ENCODE measurements around the gene DCUN1D3.
"Not testable (repeated sequence)": the region's sequence is repeated elsewhere in the genome, so short reads cannot be mapped to it uniquely, and the experiment has no call there.

DCUN1D3 gene

DNA sequence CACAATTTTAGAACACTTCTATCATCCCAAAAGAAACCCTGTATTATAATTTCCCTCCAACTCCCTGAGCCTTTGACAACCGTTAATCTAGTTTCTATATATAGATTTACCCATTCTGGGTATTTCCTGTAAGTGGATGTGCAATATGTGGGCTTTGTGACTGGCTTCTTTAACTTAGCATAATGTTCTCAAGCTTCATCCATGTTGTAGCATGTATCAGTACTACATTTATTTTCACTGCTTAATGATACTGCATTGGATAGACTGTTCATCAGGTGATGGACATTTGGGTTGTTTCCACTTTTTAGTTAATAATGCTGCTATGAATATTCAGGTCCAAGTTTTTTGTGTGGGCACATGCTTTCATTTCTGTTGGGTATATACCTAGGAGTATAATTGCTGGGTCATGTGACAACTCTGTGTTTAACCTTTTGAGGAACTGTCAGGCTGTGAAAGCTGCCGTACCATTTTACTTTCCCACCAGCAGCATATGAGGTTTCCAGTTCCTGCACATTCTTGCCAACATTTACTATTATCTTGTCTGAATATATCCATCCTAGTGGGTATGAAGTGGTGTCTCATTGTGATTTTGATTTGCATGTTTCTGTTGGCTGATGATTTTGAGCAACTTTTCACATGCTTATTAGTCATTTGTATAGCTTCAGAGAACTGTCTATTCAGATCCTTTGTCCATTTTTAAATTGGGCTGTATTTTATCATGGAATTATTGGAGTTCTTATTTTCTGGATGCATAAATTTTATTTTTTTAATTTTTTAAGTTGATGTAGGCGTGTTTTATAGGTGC is 77.4 kb downstream of the DCUN1D3 start:
- H3K4me1 ChIP-seq (ENCODE audit: control insufficient read depth, insufficient read depth, low read length): no peaks in the 10 kb centered on the region
- no peaks in the 10 kb centered on the region for H3K9me3 ChIP-seq (ENCODE audit: control insufficient read depth, insufficient read depth, low read length)
- H3K4me3 ChIP-seq (ENCODE audit: low read depth, low read length): no peak overlapping the region
- no peak overlapping the region for H3K27ac ChIP-seq (ENCODE audit: low read depth, low read length)
- no peaks in the 10 kb centered on the region for H3K27me3 ChIP-seq (ENCODE audit: control insufficient read depth, insufficient read depth, low read length)
- H3K36me3 ChIP-seq (ENCODE audit: control insufficient read depth, insufficient read depth, low read length): peaks cover 59% of the 10 kb centered on the region
- no peak overlapping the region for H3K9ac ChIP-seq (ENCODE audit: low read depth, low read length)

- no peaks in the 10 kb centered on the region for H3K27me3 ChIP-seq (ENCODE audit: control insufficient read depth, insufficient read depth, low read length)
- H3K4me3 ChIP-seq (ENCODE audit: low read depth, low read length): no peak overlapping the region
- H3K9me3 ChIP-seq (ENCODE audit: control insufficient read depth, insufficient read depth, low read length): no peaks in the 10 kb centered on the region
- no peak overlapping the region for H3K27ac ChIP-seq (ENCODE audit: low read depth, low read length)
- peaks cover 57% of the 10 kb centered on the region for H3K36me3 ChIP-seq (ENCODE audit: control insufficient read depth, insufficient read depth, low read length)
- no peaks in the 10 kb centered on the region for H3K4me1 ChIP-seq (ENCODE audit: control insufficient read depth, insufficient read depth, low read length)
- no peak overlapping the region for H3K9ac ChIP-seq (ENCODE audit: low read depth, low read length)
Observed at GRCh38 chr16:20821682-20822081, 78.5 kb downstream of the DCUN1D3 start.

GRCh38 chr16:20818929-20819585 is 81.1 kb downstream of the DCUN1D3 start:
- Histone ChIP-seq H3K36me3 (ENCODE audit: control insufficient read depth, insufficient read depth, low read length) (peaks cover 60% of the 10 kb centered on the region), H3K4me3 (ENCODE audit: low read depth, low read length) (no peak overlapping the region), H3K27me3 (ENCODE audit: control insufficient read depth, insufficient read depth, low read length) (no peaks in the 10 kb centered on the region), H3K4me1 (ENCODE audit: control insufficient read depth, insufficient read depth, low read length) (no peaks in the 10 kb centered on the region), H3K9ac (ENCODE audit: low read depth, low read length) (no peak overlapping the region), H3K9me3 (ENCODE audit: control insufficient read depth, insufficient read depth, low read length) (no peaks in the 10 kb centered on the region), H3K27ac (ENCODE audit: low read depth, low read length) (no peak overlapping the region)

DNA sequence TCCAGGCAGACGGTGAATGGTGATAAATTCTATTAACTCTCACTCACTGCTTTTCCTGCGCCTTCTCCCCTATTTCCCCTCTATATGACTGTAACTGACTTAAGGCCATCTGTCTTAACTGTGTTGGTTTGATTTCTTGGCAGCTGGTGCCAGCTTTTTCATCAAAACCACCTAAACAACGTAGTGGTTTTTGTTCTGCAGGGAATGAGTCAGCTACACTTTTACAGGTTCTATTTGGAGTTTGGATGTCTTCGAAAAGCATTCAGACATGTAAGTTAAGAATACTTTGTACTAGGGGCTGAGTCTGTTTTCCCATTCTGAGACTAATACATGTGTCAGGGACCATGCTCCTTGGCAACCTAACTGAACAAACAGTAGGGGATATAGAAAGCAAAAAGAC is 85.4 kb downstream of the DCUN1D3 start:
- no peak overlapping the region for H3K9ac ChIP-seq (ENCODE audit: low read depth, low read length)
- H3K4me3 ChIP-seq (ENCODE audit: low read depth, low read length): no peak overlapping the region
- H3K27me3 ChIP-seq (ENCODE audit: control insufficient read depth, insufficient read depth, low read length): no peaks in the 10 kb centered on the region
- no peaks in the 10 kb centered on the region for H3K4me1 ChIP-seq (ENCODE audit: control insufficient read depth, insufficient read depth, low read length)
- no peak overlapping the region for H3K27ac ChIP-seq (ENCODE audit: low read depth, low read length)
- peaks cover 34% of the 10 kb centered on the region for H3K36me3 ChIP-seq (ENCODE audit: control insufficient read depth, insufficient read depth, low read length)
- H3K9me3 ChIP-seq (ENCODE audit: control insufficient read depth, insufficient read depth, low read length): no peaks in the 10 kb centered on the region

GRCh38 chr16:20812510-20812909 is 87.6 kb downstream of the DCUN1D3 start:
- H3K4me1 ChIP-seq (ENCODE audit: control insufficient read depth, insufficient read depth, low read length): peaks cover 6% of the 10 kb centered on the region

GRCh38 chr16:20811889-20812439 is 88.2 kb downstream of the DCUN1D3 start:
- H3K4me1 ChIP-seq (ENCODE audit: control insufficient read depth, insufficient read depth, low read length): peaks cover 6% of the 10 kb centered on the region
- H3K36me3 ChIP-seq (ENCODE audit: control insufficient read depth, insufficient read depth, low read length): peaks cover 25% of the 10 kb centered on the region
- no peaks in the 10 kb centered on the region for H3K9me3 ChIP-seq (ENCODE audit: control insufficient read depth, insufficient read depth, low read length)
- no peak overlapping the region for H3K27ac ChIP-seq (ENCODE audit: low read depth, low read length)
- no peak overlapping the region for H3K9ac ChIP-seq (ENCODE audit: low read depth, low read length)
- no peaks in the 10 kb centered on the region for H3K27me3 ChIP-seq (ENCODE audit: control insufficient read depth, insufficient read depth, low read length)
- H3K4me3 ChIP-seq (ENCODE audit: low read depth, low read length): no peak overlapping the region

More at GRCh38 chr16:20812510-20812909, 87.6 kb downstream of the DCUN1D3 start:
- Histone ChIP-seq H3K4me3 (ENCODE audit: low read depth, low read length) (no peak overlapping the region), H3K27ac (ENCODE audit: low read depth, low read length) (no peak overlapping the region), H3K9me3 (ENCODE audit: control insufficient read depth, insufficient read depth, low read length) (no peaks in the 10 kb centered on the region), H3K27me3 (ENCODE audit: control insufficient read depth, insufficient read depth, low read length) (no peaks in the 10 kb centered on the region), H3K36me3 (ENCODE audit: control insufficient read depth, insufficient read depth, low read length) (peaks cover 30% of the 10 kb centered on the region), H3K9ac (ENCODE audit: low read depth, low read length) (no peak overlapping the region)

DNA sequence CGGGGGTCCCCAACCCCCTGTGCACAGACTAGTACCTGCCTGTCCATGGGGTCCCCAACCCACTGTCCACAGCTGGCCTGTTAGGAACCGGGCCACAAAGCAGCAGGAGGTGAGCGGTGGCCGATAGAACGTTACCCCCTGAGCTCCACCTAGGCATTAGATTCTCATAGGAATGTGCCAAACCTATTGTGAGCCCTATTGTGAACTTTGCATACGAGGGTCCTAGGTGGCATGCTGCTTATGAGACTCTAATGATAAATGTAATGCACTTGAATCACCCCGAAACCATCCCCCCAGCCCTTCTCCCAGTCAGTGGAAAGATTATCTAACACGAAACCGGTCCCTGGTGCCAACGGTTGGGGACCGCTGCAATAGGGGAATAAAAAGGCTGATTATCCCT is 92.3 kb downstream of the DCUN1D3 start:
- H3K9ac ChIP-seq (ENCODE audit: low read depth, low read length): 0 out of 2 replicates have a peak overlapping the region, but pooled peaks have one; percentile 5
- no peaks in the 10 kb centered on the region for H3K27me3 ChIP-seq (ENCODE audit: control insufficient read depth, insufficient read depth, low read length)
- H3K4me3 ChIP-seq (ENCODE audit: low read depth, low read length): no peak overlapping the region
- peaks cover 2% of the 10 kb centered on the region; the same call in 1 of the 2 replicates for H3K36me3 ChIP-seq (ENCODE audit: control insufficient read depth, insufficient read depth, low read length)
- H3K4me1 ChIP-seq (ENCODE audit: control insufficient read depth, insufficient read depth, low read length): peaks cover 6% of the 10 kb centered on the region
- no peaks in the 10 kb centered on the region for H3K9me3 ChIP-seq (ENCODE audit: control insufficient read depth, insufficient read depth, low read length)
- no peak overlapping the region for H3K27ac ChIP-seq (ENCODE audit: low read depth, low read length)

- H3K36me3 ChIP-seq (ENCODE audit: control insufficient read depth, insufficient read depth, low read length): peaks cover 2% of the 10 kb centered on the region
- peak within 1 kb of the TSS; percentile 84 for H3K4me3 ChIP-seq (ENCODE audit: low read depth, low read length)
- no peaks in the 10 kb centered on the region for H3K27me3 ChIP-seq (ENCODE audit: control insufficient read depth, insufficient read depth, low read length)
- peak within 1 kb of the TSS; percentile 93 for H3K27ac ChIP-seq (ENCODE audit: low read depth, low read length)
- H3K9me3 ChIP-seq (ENCODE audit: control insufficient read depth, insufficient read depth, low read length): no peaks in the 10 kb centered on the region
- H3K4me1 ChIP-seq (ENCODE audit: control insufficient read depth, insufficient read depth, low read length): peaks cover 6% of the 10 kb centered on the region
- peak within 1 kb of the TSS; percentile 75 for H3K9ac ChIP-seq (ENCODE audit: low read depth, low read length)
Observed at GRCh38 chr16:20806168-20807050, 93.7 kb downstream of the DCUN1D3 start, which contains the start of the genes ERI2 and REXO5. TSS of gene ERI2 (minus strand) at chr16:20806472. CDS start at chr16:20806430, 42 bp downstream. TSS of gene REXO5 (plus strand) at chr16:20806527. CDS start at chr16:20806954, 427 bp downstream.

- H3K27ac ChIP-seq (ENCODE audit: low read depth, low read length): peak overlapping the region; percentile 93
Observed at GRCh38 chr16:20805684-20806167, 94.4 kb downstream of the DCUN1D3 start.

More at GRCh38 chr16:20805684-20806167, 94.4 kb downstream of the DCUN1D3 start:
- H3K4me1 ChIP-seq (ENCODE audit: control insufficient read depth, insufficient read depth, low read length); H3K27me3 ChIP-seq (ENCODE audit: control insufficient read depth, insufficient read depth, low read length); H3K9me3 ChIP-seq (ENCODE audit: control insufficient read depth, insufficient read depth, low read length); H3K36me3 ChIP-seq (ENCODE audit: control insufficient read depth, insufficient read depth, low read length): not testable (repeated sequence)
- peak overlapping the region; percentile 75 for H3K9ac ChIP-seq (ENCODE audit: low read depth, low read length)
- peak overlapping the region; percentile 84 for H3K4me3 ChIP-seq (ENCODE audit: low read depth, low read length)
